Nephron (organoid): ENCODE data around the gene GSTP1.

Source experiments
- H3K27ac Mint-ChIP-seq, 3 experiments: 2 replicates each; pipeline ENCODE4 v1.8.0; 2020; ENCODE audit warnings: mixed read lengths in 3 of 3, mild to moderate bottlenecking in 2 of 3, moderate library complexity in 1 of 3
- H3K27me3 Mint-ChIP-seq: 2 replicates; pipeline ENCODE4 v1.8.0; 2021; ENCODE audit warnings: low read depth, mild to moderate bottlenecking, moderate library complexity, mixed read lengths
- H3K36me3 Mint-ChIP-seq: 2 replicates; pipeline ENCODE4 v1.8.0; 2020; ENCODE audit warnings: low read depth, mixed read lengths
- H3K4me1 Mint-ChIP-seq: 2 replicates; pipeline ENCODE4 v1.8.0; 2020; ENCODE audit warnings: mixed read lengths
- H3K4me3 Mint-ChIP-seq, 3 experiments: 2 replicates each; pipeline ENCODE4 v1.8.0; 2020; ENCODE audit warnings: mild to moderate bottlenecking in 3 of 3, mixed read lengths in 3 of 3, moderate library complexity in 2 of 3
- H3K9me3 Mint-ChIP-seq: 2 replicates; pipeline ENCODE4 v1.8.0; 2020; ENCODE audit warnings: mixed read lengths
- TF ChIP-seq, protein P1 (sequence below), 3 experiments: fragments of 200-600 bp; sonication (generic); IDR thresholded peaks; one replicate each; pipeline ENCODE4 v1.5.0; 2021; ENCODE audit warnings: antibody characterized with exemption in 3 of 3; ENCODE audit not compliant: unreplicated experiment in 3 of 3

GSTP1 gene

GRCh38 chr11:67613960-67614715 lies 30.5 kb downstream of the GSTP1 start:
- Mint-ChIP-seq H3K27ac (peak overlapping the region in 1 of 3 experiments; percentile 29), H3K4me1 (peaks cover 12% of the 10 kb centered on the region), H3K36me3 (peaks cover 9% of the 10 kb centered on the region), H3K9me3 (no peaks in the 10 kb centered on the region), H3K4me3 (peak overlapping the region in 2 of 3 experiments; percentile 37 to 44), H3K27me3 (peaks cover 7% of the 10 kb centered on the region)
- TF ChIP-seq, protein P1, sequence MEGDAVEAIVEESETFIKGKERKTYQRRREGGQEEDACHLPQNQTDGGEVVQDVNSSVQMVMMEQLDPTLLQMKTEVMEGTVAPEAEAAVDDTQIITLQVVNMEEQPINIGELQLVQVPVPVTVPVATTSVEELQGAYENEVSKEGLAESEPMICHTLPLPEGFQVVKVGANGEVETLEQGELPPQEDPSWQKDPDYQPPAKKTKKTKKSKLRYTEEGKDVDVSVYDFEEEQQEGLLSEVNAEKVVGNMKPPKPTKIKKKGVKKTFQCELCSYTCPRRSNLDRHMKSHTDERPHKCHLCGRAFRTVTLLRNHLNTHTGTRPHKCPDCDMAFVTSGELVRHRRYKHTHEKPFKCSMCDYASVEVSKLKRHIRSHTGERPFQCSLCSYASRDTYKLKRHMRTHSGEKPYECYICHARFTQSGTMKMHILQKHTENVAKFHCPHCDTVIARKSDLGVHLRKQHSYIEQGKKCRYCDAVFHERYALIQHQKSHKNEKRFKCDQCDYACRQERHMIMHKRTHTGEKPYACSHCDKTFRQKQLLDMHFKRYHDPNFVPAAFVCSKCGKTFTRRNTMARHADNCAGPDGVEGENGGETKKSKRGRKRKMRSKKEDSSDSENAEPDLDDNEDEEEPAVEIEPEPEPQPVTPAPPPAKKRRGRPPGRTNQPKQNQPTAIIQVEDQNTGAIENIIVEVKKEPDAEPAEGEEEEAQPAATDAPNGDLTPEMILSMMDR (IDR thresholded peaks at IDR 0.05; ENCODE audit: unreplicated experiment in 3 of 3), result peak; percentile 65 to 74 (median 66)

DNA sequence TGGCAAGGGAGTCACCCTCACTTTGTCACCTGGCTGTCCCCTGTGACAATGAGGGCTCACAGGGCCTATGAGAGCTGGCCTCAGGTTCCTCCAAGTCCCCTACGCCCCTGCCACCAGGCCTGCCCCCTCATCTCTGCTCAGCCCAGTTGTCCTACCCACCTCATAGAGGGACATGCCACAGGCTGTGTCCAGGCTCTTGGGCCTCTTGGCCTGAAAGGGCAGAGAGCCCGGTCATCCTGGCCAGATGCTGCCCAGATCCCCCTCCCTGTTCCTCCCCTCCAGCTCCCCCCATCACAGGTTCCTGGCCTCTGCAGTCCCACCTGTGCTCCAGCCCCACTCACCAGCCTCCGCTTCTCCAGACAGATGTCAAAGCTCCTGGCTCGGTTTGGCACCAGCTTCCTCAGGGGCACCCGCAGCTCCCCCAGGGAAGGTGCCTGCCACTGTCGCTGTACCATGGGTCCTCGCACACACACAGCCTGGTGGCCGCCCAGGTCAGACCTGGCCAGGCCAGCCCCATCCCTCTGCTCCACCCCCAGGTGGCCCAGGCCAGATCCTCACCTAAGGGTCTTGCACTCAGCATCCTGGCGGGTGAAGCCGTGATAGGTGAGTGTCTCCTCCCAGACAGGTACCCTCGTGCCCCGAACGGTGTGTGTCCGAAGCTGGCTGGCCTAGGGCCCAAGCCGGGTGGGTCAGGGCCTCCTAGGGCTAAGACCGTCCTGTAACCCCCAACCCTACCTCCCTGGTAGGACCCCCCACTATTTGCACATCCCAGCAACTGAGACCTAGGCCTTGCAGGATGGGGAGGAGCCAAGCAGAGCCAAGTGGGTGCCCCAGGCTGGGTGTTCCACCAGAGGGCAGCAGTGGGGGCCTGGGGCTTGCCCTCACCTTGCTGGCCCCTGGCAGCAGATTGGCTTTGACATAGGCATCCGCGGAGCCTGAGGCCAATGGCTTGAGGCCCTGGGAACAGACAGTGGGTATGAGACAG lies 31.4 kb downstream of the GSTP1 start:
- TF ChIP-seq, protein P1 (IDR thresholded peaks at IDR 0.05; ENCODE audit: unreplicated experiment in 3 of 3), result peak in 2 of 3 experiments; percentile 25 to 33
- Mint-ChIP-seq H3K4me3 (peak overlapping the region in 2 of 3 experiments; percentile 37 to 41), H3K36me3 (peaks cover 8% of the 10 kb centered on the region), H3K4me1 (peaks cover 18% of the 10 kb centered on the region), H3K27ac (no peak overlapping the region), H3K9me3 (no peaks in the 10 kb centered on the region), H3K27me3 (peaks cover 7% of the 10 kb centered on the region)

DNA sequence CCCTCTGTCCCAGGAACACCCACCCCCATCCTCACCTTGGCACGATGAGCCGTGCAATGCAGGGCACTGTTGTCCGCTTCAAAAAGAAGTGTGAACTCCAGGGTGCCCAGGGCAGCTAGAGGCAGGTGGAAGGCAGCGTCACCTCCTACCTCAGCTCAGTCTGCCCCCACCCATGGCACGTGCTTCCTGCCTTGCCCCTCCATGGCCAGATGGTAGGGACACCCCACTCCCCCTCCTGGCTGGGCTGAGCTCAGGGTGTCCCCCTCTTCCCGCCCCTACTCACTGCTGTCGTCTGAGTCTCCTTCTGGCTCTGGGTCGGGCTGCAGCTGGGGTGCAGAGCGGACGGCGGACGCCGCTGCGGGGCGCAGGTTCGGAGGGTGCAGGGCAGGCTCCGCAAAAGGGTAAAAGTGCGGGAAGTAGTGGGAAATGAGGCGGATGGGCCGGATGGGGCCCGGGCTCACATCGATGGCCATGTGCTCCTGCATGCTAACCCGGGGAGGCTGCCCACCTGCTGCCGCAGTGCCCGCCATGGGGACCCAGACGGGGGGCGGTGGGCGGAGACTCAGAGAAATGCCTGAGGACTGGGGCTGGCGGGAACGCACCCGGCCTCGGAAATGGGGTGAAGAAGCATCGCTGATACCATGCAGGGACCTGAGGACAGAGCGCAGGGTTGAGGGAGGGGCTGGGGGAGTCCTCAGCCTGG lies 32.3 kb downstream of the GSTP1 start:
- H3K27ac Mint-ChIP-seq, result no peak overlapping the region
- peaks cover 7% of the 10 kb centered on the region for H3K27me3 Mint-ChIP-seq
- peaks cover 23% of the 10 kb centered on the region for H3K4me1 Mint-ChIP-seq
- peaks cover 5% of the 10 kb centered on the region for H3K36me3 Mint-ChIP-seq
- H3K4me3 Mint-ChIP-seq, result no peak overlapping the region
- no peaks in the 10 kb centered on the region for H3K9me3 Mint-ChIP-seq
- TF ChIP-seq, protein P1 (IDR thresholded peaks at IDR 0.05; ENCODE audit: unreplicated experiment in 3 of 3), result no peak

DNA sequence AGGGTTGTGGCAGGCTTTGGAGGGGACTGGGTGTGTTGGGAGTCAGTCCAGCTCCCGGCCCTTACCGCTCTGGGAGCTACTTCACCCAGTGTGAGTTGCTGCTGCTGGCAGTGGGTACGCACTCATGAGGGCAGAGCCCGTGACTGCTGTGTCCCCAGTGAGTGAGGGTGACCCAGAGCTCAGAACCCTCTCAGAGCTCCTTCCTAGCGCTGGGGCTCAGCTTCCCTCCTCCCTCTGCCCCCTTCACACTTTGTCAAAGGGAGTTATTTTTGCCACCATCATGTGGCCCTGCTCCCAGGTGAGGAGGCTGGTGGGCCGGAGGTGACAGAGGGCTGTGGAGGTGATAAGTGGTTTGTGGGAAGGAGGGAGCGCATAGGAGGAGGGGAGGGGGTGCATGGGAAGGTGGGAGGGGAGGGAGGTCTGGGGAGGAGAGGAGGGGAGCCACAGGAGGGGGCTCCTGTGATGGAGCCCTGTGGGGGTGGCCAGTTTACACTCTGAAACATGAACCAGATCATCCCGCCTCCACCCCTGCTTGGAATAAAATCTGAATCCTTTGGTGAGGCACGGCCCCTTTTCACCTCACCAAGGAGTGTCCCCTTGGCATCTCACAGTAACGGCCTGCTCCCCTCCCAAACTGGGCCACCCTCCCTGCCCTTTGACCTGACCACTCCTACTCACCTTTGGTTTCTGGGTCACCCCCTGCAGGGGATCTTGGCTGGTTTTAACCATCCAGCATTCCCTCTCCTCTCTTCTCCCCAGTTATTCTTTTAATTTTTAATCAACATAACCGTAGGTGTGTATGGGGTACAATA lies 33.0 kb downstream of the GSTP1 start:
- peaks cover 31% of the 10 kb centered on the region for H3K4me1 Mint-ChIP-seq
- H3K36me3 Mint-ChIP-seq, result peaks cover 5% of the 10 kb centered on the region
- H3K27ac Mint-ChIP-seq, result no peak overlapping the region
- no peaks in the 10 kb centered on the region for H3K9me3 Mint-ChIP-seq
- TF ChIP-seq, protein P1 (IDR thresholded peaks at IDR 0.05; ENCODE audit: unreplicated experiment in 3 of 3), result no peak
- H3K27me3 Mint-ChIP-seq, result peaks cover 10% of the 10 kb centered on the region
- peak overlapping the region in 2 of 3 experiments; percentile 1 to 9 for H3K4me3 Mint-ChIP-seq
